ENCODE results near the gene HS3ST6. TPM values are rescaled to one million over a fixed set of nuclear protein-coding genes. Genes with fewer than 3 reads are reported as not detected.
"Not testable (repeated sequence)": the region's sequence is repeated elsewhere in the genome, so short reads cannot be mapped to it uniquely, and the experiment has no call there.

Gene HS3ST6
- total RNA-seq, 1 donor, result not detected

DNA sequence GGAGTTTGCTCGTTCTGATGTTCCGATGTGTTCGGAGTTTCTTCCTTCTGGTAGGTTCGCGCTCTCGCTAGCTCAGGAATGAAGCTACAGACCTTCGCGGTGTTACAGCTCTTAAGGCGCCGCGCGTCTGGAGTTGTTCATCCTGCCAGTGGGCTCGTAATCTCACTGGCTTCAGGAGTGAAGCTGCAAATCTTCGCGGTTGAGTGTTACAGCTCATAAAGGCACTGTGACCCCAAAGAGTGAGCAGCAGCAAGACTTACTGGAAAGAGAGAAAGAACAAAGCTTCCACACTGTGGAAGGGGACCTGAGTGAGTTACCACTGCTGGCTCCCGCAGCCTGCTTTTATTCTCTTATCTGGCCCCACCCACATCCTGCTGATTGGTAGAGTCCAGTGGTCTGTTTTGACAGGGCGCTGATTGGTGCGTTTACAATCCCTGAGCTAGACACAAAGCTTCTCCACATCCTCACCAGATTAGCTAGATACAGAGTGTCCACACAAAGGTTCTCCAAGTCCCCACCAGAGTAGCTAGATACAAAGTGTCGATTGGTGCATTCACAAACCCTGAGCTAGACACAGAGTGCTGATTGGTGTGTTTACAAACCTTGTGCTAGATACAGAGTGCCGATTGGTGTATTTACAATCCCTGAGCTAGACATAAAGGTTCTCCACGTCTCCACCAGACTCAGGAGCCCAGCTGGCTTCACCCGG lies 39.4 kb upstream of the HS3ST6 start:
- H3K27me3 ChIP-seq (ENCODE audit: insufficient read depth, low read length); H3K4me3 ChIP-seq (ENCODE audit: low read length); H3K9me3 ChIP-seq (ENCODE audit: low read depth, low read length): not testable (repeated sequence)
- peaks cover 23% of the 10 kb centered on the region for H3K4me1 ChIP-seq (ENCODE audit: insufficient read depth, low read length)

- Histone ChIP-seq H3K27me3 (ENCODE audit: insufficient read depth, low read length) (no peaks in the 10 kb centered on the region), H3K4me1 (ENCODE audit: insufficient read depth, low read length) (peaks cover 2% of the 10 kb centered on the region), H3K4me3 (ENCODE audit: low read length) (no peak overlapping the region), H3K9me3 (ENCODE audit: low read depth, low read length) (no peaks in the 10 kb centered on the region)
Observed at GRCh38 chr16:1953734-1954133, 35.5 kb upstream of the HS3ST6 start.

DNA sequence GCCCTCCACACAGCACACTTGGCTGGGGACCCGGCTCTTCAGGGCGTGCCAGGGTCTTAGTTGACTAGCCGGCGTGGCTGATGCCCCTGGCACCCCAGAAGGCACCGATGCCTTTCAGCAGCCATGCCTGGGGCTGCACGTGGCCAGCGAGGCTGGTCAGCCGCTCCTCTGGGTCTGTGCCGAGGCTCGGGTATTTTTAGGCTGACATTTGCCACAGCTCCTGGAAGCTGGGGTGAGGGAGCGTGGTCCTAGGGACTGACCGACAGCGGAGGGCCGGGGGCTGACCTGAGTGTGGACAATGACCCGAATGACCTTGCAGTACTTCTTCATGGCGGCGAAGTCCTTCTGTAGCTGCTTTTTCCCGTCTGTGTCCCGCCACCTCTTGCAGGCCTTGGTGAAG lies 32.3 kb upstream of the HS3ST6 start:
- Histone ChIP-seq H3K4me3 (ENCODE audit: low read length) (no peak overlapping the region), H3K9me3 (ENCODE audit: low read depth, low read length) (no peaks in the 10 kb centered on the region), H3K4me1 (ENCODE audit: insufficient read depth, low read length) (no peaks in the 10 kb centered on the region), H3K27me3 (ENCODE audit: insufficient read depth, low read length) (no peaks in the 10 kb centered on the region)

- H3K4me3 ChIP-seq (ENCODE audit: low read length), result no peak overlapping the region
- no peaks in the 10 kb centered on the region for H3K27me3 ChIP-seq (ENCODE audit: insufficient read depth, low read length)
- no peaks in the 10 kb centered on the region for H3K9me3 ChIP-seq (ENCODE audit: low read depth, low read length)
- no peaks in the 10 kb centered on the region for H3K4me1 ChIP-seq (ENCODE audit: insufficient read depth, low read length)
Observed at GRCh38 chr16:1950047-1950446, 31.8 kb upstream of the HS3ST6 start.

GRCh38 chr16:1949507-1949906 lies 31.3 kb upstream of the HS3ST6 start:
- H3K4me1 ChIP-seq (ENCODE audit: insufficient read depth, low read length), result no peaks in the 10 kb centered on the region
- no peak overlapping the region for H3K4me3 ChIP-seq (ENCODE audit: low read length)
- no peaks in the 10 kb centered on the region for H3K9me3 ChIP-seq (ENCODE audit: low read depth, low read length)
- no peaks in the 10 kb centered on the region for H3K27me3 ChIP-seq (ENCODE audit: insufficient read depth, low read length)

DNA sequence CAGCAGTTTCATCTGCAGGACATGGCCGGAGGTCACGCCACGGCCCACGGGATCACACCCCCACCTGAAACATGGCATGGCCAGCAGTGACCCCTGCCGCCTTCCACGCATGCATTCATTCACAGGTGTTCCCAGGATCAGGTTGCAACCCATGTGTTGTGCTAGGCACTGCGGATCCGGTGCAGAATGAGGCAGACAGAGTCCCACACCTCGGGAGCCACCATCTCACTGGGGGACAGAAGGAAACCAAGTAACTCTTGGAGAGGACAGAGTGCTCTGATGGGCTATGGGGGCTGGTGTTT lies 29.1 kb upstream of the HS3ST6 start:
- H3K4me3 ChIP-seq (ENCODE audit: low read length), result no peak overlapping the region
- H3K9me3 ChIP-seq (ENCODE audit: low read depth, low read length), result no peaks in the 10 kb centered on the region
- H3K4me1 ChIP-seq (ENCODE audit: insufficient read depth, low read length), result peaks cover 14% of the 10 kb centered on the region
- no peaks in the 10 kb centered on the region for H3K27me3 ChIP-seq (ENCODE audit: insufficient read depth, low read length)

DNA sequence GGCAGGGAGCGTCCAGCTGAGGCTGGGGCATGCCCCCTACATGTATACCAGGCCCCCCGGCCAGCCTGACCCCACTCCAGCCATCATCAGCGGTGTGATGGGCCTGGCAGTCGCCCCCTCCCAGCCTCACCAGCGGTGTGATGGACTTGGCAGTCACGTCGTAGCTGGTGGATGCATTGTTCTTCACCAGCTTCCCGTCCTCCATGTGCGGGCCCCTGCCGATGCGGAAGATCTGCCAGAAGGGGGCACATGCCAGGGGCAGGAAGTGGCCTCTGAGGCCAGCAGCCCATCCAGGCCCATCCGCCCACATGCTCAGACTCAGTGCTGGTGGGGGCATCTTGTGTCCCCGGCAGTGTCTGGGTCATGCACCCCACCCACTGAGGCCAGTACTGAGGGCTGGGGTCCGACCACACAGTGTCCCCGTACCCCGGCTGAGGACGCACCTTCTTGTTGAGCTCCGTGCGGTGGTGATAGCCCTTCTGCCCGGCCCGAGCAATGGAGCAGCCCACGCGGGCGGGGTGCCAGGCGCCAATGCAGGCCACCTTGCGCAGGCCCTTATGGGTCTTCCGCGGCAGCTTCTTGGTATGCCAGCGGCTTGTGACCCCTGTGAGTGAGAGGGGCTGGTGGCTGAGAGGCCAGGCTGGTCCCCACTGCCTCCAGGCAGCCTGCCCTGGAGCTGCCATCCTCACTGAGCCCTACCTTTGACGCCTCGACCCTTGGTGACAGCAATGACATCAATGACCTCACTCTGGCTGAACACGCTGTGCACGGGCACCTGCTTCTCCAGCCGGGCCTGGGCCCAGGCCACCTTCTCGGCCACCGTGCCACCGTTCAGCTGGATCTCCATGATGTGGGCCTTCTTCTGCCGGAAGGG lies 28.5 kb upstream of the HS3ST6 start:
- Histone ChIP-seq H3K4me1 (ENCODE audit: insufficient read depth, low read length) (peaks cover 20% of the 10 kb centered on the region), H3K9me3 (ENCODE audit: low read depth, low read length) (no peaks in the 10 kb centered on the region), H3K4me3 (ENCODE audit: low read length) (no peak overlapping the region), H3K27me3 (ENCODE audit: insufficient read depth, low read length) (no peaks in the 10 kb centered on the region)

- Histone ChIP-seq H3K27me3 (ENCODE audit: insufficient read depth, low read length) (no peaks in the 10 kb centered on the region), H3K9me3 (ENCODE audit: low read depth, low read length) (no peaks in the 10 kb centered on the region), H3K4me3 (ENCODE audit: low read length) (no peak overlapping the region), H3K4me1 (ENCODE audit: insufficient read depth, low read length) (peaks cover 29% of the 10 kb centered on the region)
Observed at GRCh38 chr16:1945559-1946391, 27.6 kb upstream of the HS3ST6 start.

DNA sequence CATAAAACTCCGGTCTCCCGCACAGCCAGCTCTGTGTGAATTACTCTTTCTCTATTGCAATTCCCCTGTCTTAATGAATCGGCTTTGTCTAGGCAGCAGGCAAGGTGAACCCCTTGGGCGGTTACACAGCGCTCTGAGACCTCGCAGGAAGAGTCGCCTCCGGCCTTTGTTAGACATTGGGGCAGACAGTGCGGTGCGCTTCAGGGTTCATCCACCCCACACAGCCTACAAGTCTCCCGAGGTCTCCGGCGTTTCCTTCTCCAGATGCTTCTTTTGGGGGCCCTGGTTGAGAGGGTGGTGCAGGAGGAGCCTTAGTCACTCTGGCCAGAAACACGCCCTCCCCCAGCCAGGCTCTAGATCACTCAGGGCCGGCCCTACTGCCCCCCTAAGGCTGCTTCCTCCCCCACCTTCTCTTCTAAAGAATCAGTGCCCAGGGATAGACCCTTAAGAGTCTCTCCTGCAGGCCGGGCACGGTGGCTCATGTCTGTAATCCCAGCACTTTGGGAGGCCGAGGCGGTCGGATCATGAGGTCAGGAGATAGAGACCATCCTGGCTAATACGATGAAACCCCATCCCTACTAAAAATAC lies 26.5 kb upstream of the HS3ST6 start:
- Histone ChIP-seq H3K9me3 (ENCODE audit: low read depth, low read length) (no peaks in the 10 kb centered on the region), H3K27me3 (ENCODE audit: insufficient read depth, low read length) (no peaks in the 10 kb centered on the region), H3K4me1 (ENCODE audit: insufficient read depth, low read length) (peaks cover 40% of the 10 kb centered on the region)

GRCh38 chr16:1942810-1943726 lies 24.9 kb upstream of the HS3ST6 start, which contains the start of gene MSRB1:
Gene MSRB1, minus strand, starts transcription at chr16:1943199. Its CDS starts 43 bp downstream, at chr16:1943156.
- Histone ChIP-seq H3K9me3 (ENCODE audit: low read depth, low read length) (no peaks in the 10 kb centered on the region), H3K4me1 (ENCODE audit: insufficient read depth, low read length) (peaks cover 56% of the 10 kb centered on the region), H3K27me3 (ENCODE audit: insufficient read depth, low read length) (no peaks in the 10 kb centered on the region), H3K4me3 (ENCODE audit: low read length) (peak within 1 kb of the TSS; percentile 68)

More for the DNA sequence above, 26.5 kb upstream of the HS3ST6 start:
- no peak overlapping the region for H3K4me3 ChIP-seq (ENCODE audit: low read length)

- Histone ChIP-seq H3K9me3 (ENCODE audit: low read depth, low read length) (no peaks in the 10 kb centered on the region), H3K4me1 (ENCODE audit: insufficient read depth, low read length) (peaks cover 64% of the 10 kb centered on the region), H3K27me3 (ENCODE audit: insufficient read depth, low read length) (no peaks in the 10 kb centered on the region), H3K4me3 (ENCODE audit: low read length) (peak overlapping the region; percentile 68)
Observed at GRCh38 chr16:1942047-1942809, 24.0 kb upstream of the HS3ST6 start.

DNA sequence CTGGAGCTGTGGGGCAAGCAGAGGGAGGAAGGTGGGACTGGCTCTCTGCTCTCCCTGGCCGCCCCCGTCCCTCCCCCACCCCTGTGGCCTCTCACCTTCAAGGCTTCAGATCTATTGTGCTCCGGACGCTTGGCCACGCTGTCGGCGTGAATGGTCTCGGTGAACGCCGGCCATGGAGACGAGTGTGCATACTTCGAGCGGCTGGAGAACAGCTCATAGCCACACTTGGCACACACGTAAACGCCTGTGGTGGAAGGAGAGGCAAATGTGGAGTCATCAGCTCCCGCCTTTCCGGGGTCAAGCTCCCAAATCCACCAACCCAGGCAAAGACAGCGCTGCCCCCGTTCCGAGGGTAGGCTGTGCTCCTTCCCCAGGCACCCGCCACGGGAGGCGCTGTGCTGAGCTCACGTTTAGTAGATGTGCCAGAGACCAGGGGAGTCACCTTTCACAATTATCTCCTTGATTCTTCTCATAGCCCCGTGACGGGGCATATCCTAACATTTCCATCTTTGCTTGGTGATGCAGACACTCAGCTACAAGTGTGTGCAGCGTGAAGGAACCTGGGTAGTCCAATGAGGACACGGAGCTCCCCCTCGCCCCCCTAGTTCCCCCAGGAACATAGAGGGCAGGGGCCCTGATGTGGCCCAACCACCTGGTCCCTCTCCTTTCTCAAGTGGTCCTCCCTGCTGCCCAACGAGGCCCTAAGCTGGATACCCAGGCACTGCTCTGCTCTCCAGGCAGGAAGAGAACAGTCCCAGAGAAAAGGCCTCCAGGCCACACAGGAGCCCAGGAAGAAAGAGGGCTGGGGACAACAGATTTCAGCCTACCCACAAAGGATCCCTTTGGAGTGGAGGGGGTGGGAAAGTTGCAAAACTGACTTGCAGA lies 23.2 kb upstream of the HS3ST6 start:
- Histone ChIP-seq H3K9me3 (ENCODE audit: low read depth, low read length) (no peaks in the 10 kb centered on the region), H3K27me3 (ENCODE audit: insufficient read depth, low read length) (no peaks in the 10 kb centered on the region), H3K4me3 (ENCODE audit: low read length) (peak overlapping the region; percentile 68), H3K4me1 (ENCODE audit: insufficient read depth, low read length) (peaks cover 70% of the 10 kb centered on the region)
